ENCODE measurements around the gene MOB4.
"Not testable (repeated sequence)": the region's sequence is repeated elsewhere in the genome, so short reads cannot be mapped to it uniquely, and the experiment has no call there.

MOB4 gene

DNA sequence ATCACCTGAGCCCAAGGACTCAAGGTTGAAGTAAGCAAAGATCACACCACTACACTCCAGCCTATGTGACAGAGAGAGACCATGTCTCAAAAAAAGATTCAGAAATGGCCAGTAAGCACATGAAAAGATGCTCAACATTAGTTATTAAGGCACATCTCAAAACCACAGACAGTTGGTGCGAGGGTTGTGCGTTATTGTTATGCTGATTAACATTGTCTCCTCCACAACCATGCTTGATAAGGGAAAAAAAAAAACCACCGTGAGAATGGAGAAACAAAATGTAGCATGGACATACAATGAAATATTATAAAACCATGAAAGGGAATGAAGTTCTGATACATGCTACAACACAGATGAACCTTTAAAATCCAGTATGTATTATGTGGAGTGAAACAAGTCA lies 27.3 kb downstream of the MOB4 start:
- H3K4me3 ChIP-seq (ENCODE audit: low read depth, low read length): no peak overlapping the region
- no peak for DNase-seq (ENCODE audit: low read depth)
- TF ChIP-seq, protein P1, sequence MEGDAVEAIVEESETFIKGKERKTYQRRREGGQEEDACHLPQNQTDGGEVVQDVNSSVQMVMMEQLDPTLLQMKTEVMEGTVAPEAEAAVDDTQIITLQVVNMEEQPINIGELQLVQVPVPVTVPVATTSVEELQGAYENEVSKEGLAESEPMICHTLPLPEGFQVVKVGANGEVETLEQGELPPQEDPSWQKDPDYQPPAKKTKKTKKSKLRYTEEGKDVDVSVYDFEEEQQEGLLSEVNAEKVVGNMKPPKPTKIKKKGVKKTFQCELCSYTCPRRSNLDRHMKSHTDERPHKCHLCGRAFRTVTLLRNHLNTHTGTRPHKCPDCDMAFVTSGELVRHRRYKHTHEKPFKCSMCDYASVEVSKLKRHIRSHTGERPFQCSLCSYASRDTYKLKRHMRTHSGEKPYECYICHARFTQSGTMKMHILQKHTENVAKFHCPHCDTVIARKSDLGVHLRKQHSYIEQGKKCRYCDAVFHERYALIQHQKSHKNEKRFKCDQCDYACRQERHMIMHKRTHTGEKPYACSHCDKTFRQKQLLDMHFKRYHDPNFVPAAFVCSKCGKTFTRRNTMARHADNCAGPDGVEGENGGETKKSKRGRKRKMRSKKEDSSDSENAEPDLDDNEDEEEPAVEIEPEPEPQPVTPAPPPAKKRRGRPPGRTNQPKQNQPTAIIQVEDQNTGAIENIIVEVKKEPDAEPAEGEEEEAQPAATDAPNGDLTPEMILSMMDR (IDR thresholded peaks at IDR 0.05; ENCODE audit: low read depth, low read length, missing control alignments): no peak
- in situ Hi-C loops (cut with HindIII; ENCODE audit: low sequenced_read_pairs): no loop called here

DNA sequence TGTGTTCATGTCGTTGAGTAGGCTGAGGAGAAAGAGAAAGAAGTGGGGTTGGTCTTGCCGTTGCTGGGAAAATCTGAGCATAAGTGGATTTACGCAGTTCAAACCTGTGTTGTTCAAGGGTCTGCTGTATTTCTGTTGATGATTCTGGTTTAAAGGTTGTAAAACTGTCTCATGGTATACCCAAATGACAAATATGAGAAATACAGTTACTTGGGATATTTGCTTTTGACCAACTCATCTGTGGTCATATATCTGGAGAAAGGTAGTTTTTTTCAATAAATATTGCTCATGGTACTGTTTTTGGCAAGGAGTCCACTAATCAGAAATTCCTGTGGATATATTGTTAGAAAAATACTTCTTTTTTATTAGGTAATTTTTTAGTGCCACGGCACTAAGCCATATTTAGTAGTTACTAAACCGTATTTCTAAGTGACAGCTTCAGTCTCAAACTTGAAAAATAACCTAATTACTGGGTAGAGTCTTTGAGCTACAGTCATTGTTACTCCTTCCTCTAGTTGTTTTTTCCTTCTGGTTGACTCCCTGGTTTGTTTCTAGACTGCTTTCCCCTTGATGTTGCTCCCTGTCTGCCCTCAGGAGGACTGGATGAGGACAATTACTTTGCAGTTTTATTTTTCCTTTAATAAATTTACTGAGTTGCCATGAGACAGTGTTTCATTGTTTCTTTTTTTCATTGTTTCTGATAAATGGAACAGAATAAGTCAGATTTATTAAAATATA lies 31.5 kb downstream of the MOB4 start:
- H3K4me3 ChIP-seq (ENCODE audit: low read depth, low read length): no peak overlapping the region
- TF ChIP-seq, protein P1 (IDR thresholded peaks at IDR 0.05; ENCODE audit: low read depth, low read length, missing control alignments): no peak
- DNase-seq (ENCODE audit: low read depth): no peak
- in situ Hi-C loops (cut with HindIII; ENCODE audit: low sequenced_read_pairs): no loop called here

DNA sequence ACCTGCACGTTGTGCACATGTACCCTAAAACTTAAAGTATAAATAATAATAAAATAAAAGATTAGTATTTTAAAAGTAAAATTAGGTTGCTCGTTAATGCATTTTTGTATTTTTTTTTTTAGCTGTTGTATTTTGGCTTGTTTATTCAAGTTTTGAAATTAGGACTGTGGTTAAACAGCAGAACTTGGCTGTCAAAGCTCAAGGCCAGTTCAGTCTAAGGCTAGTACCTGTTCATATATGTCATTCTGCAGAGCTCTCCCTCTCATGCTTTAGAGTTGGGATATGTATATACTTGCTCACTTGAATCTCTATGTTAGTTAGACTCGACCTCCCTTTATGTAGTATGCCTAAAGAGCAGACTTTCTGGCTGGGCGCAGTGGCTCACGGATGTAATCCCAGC lies 32.7 kb downstream of the MOB4 start:
- in situ Hi-C loops (cut with HindIII; ENCODE audit: low sequenced_read_pairs): no loop called here
- TF ChIP-seq, protein P1 (IDR thresholded peaks at IDR 0.05; ENCODE audit: low read depth, low read length, missing control alignments): no peak
- no peak overlapping the region for H3K4me3 ChIP-seq (ENCODE audit: low read depth, low read length)
- no peak for DNase-seq (ENCODE audit: low read depth)

DNA sequence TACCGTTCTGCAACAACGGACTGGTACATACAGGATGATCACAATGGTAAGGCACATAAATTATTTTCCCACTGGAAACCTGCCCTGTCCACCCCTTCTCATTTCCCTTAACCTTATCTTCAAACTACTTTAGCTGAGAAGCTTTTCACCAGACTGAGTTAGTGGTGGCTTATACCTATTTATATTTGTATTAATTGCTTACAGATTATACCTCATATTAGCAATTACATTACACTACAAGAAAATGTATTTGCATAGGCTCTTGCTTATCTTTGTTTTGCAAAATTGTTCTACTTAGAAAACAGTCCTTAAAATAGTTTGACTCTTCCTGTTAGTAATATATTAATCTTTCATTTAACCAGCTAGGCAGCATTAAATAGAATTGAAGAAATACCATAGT lies 35.4 kb downstream of the MOB4 start:
- H3K4me3 ChIP-seq (ENCODE audit: low read depth, low read length); DNase-seq (ENCODE audit: low read depth): not testable (repeated sequence)
- in situ Hi-C loops (cut with HindIII; ENCODE audit: low sequenced_read_pairs): loop anchor here (5.0 kb wide), 1 partner anchor 39 kb away; no protein-coding TSS in a partner anchor

DNA sequence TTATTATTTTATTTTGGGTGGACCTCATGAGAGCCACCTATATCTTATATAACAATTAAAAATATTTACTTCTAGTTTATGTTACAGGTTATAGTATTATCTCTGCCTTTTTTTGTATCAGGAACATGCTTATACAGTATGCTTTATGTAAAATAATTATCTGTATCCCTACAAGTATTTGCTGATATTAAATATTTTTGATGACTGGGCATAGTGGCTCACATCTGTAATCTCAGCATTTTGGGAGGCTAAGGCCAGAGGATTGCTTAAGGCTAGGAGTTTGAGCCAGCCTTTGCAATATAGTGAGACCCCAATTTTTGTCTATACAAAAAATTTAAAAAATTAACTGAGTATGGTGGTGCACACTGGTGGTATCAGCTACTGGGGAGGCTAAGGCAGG lies 39.6 kb downstream of the MOB4 start:
- no peak for DNase-seq (ENCODE audit: low read depth)
- no peak overlapping the region for H3K4me3 ChIP-seq (ENCODE audit: low read depth, low read length)
- TF ChIP-seq, protein P1 (IDR thresholded peaks at IDR 0.05; ENCODE audit: low read depth, low read length, missing control alignments): no peak
- in situ Hi-C loops (cut with HindIII; ENCODE audit: low sequenced_read_pairs): no loop called here

DNA sequence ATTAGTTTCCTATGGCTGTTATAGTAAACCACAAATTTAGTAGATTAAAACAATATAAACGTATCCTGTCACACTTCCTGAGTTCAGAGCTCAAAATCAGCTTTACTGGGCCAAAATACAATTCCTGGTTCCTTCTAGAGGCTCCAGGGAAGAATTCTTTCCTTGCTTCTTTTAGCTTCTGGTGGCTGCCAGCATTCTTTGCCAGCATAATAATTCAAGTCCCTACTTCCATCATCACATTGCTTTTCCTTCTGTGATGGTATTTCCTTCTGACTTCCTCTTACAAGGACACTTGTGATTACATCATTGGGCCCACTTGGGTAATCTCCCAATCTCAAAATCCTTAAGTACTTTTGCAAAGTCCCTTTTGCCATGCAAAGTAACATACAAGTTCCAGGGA lies 40.6 kb downstream of the MOB4 start:
- H3K4me3 ChIP-seq (ENCODE audit: low read depth, low read length): no peak overlapping the region
- TF ChIP-seq, protein P1 (IDR thresholded peaks at IDR 0.05; ENCODE audit: low read depth, low read length, missing control alignments): no peak
- DNase-seq (ENCODE audit: low read depth): no peak
- in situ Hi-C loops (cut with HindIII; ENCODE audit: low sequenced_read_pairs): no loop called here

DNA sequence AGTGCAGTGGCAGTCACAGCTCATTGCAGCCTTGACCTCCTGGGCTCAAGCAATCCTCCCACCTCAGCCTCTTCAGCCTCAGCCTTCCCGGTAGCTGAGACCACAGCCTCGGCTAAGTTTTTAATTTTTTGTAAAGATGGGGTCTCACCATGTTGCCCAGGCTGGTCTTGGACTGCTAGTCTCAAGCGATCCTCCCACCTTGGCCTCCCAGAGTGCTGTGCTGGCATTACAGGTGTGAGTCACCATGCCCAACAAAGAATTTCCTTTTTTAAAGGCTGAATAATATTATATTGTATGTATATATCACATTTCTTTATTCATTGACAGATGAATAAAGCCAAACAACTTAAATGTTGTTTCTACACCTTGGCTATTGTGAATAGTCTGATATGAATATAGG lies 42.5 kb downstream of the MOB4 start:
- no peak overlapping the region for H3K4me3 ChIP-seq (ENCODE audit: low read depth, low read length)
- in situ Hi-C loops (cut with HindIII; ENCODE audit: low sequenced_read_pairs): no loop called here
- TF ChIP-seq, protein P1 (IDR thresholded peaks at IDR 0.05; ENCODE audit: low read depth, low read length, missing control alignments): no peak
- DNase-seq (ENCODE audit: low read depth): no peak

Measured in astrocyte of the cerebellum (primary cell).